Measurements from ENCODE around the gene MSRB2. TPM values are rescaled to one million over a fixed set of nuclear protein-coding genes. Genes with fewer than 3 reads are reported as not detected.

MSRB2 gene
- total RNA-seq, 1 donor from 2014 or later = 17.9 TPM

DNA sequence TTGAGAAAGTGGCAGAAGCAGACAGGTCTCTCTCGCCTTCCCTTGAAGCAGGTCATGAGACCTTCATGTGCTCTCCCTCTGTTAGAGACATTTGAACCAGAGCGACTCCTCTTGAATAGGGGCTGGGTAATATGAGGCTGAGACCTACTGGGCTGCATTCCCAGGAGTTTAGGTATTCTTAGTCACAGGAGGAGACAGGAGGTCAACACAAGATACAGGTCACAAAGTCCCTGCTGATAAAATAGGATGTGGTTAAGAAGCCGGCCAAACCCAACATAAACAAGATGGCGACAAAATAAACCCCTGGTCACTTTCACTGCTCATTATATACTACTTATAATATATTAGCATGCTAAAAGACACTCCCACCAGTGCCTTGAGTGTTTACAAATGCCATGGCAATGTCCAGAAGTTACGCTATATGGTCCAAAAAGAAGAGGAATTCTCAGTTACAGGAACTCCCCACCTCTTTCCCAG lies 43.5 kb upstream of the MSRB2 start:
- no peak overlapping the region for H3K27ac ChIP-seq
- no peaks in the 10 kb centered on the region for H3K4me1 ChIP-seq
- no peaks in the 10 kb centered on the region for H3K27me3 ChIP-seq (ENCODE audit: low read depth)
- TF ChIP-seq, protein P1, sequence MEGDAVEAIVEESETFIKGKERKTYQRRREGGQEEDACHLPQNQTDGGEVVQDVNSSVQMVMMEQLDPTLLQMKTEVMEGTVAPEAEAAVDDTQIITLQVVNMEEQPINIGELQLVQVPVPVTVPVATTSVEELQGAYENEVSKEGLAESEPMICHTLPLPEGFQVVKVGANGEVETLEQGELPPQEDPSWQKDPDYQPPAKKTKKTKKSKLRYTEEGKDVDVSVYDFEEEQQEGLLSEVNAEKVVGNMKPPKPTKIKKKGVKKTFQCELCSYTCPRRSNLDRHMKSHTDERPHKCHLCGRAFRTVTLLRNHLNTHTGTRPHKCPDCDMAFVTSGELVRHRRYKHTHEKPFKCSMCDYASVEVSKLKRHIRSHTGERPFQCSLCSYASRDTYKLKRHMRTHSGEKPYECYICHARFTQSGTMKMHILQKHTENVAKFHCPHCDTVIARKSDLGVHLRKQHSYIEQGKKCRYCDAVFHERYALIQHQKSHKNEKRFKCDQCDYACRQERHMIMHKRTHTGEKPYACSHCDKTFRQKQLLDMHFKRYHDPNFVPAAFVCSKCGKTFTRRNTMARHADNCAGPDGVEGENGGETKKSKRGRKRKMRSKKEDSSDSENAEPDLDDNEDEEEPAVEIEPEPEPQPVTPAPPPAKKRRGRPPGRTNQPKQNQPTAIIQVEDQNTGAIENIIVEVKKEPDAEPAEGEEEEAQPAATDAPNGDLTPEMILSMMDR (IDR thresholded peaks at IDR 0.05) = no peak
- H3K9me3 ChIP-seq = no peaks in the 10 kb centered on the region
- H3K36me3 ChIP-seq = no peaks in the 10 kb centered on the region
- no peak overlapping the region for H3K4me3 ChIP-seq
- no peak for DNase-seq
- intact Hi-C loops (cut with DNase I) = no loop called here
- ATAC-seq = no peak

DNA sequence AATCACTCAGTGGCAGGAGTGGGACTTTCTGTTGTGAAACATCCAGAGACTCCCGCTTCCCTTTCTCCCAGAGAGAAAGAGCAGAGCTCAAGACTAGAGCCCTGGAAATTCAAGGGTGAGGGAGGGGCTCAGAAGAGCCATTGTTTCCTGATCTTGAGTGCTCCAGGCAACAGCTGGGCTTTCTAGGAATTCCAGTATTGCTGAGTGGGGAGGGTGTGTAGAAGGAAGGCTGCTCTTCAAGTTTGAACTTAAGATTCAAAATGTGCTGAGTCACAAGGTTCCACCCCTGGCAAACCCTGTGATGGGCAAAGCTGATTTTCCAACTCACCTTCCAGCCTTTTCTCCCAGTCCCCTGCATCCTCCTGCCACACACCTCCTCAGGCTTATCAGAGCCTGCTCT lies 42.3 kb upstream of the MSRB2 start:
- H3K9me3 ChIP-seq = no peaks in the 10 kb centered on the region
- H3K4me1 ChIP-seq = no peaks in the 10 kb centered on the region
- TF ChIP-seq, protein P1 (IDR thresholded peaks at IDR 0.05) = no peak
- H3K27ac ChIP-seq = no peak overlapping the region
- peak; percentile 61 for DNase-seq
- no peak overlapping the region for H3K4me3 ChIP-seq
- peak; percentile 94 to 96 for ATAC-seq
- H3K36me3 ChIP-seq = no peaks in the 10 kb centered on the region
- intact Hi-C loops (cut with DNase I) = no loop called here
- H3K27me3 ChIP-seq (ENCODE audit: low read depth) = no peaks in the 10 kb centered on the region

DNA sequence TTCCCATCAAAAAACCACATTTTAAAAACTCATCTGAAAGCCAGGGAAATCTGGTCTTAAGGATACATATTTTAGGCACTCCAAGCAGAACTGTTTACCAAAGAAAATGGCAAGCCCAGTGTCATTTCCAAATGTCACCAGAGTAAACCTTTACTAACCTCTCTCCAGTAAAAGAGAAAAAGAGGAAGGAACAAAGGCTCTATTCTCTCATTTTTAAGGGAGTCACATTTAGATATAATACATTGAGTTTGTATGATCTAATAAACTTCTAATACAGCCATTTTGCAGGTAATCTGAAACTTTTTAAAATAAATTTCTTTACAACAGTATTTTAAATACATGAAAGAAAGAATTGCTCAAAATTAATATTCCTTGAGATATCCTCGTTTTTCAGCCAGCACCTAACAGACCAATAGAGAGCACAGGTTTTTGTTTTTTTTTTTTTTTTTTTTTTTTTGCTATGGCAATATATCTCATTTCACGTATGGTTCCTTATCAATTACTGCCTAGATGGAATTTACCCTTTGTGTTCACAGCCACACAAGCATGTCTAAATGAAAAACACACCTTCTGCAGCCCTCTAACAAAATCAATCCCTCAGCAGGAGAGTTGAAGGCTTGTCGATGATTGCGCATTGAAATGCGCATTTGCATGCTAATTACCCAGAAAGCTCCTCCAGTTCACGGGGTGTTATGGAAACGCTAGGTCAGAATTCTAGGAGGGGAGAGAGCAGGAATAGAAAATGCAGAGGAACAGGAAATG lies 39.8 kb upstream of the MSRB2 start:
- TF ChIP-seq, protein P1 (IDR thresholded peaks at IDR 0.05) = no peak
- Histone ChIP-seq H3K9me3 (no peaks in the 10 kb centered on the region), H3K27ac (no peak overlapping the region), H3K4me3 (no peak overlapping the region), H3K27me3 (ENCODE audit: low read depth) (no peaks in the 10 kb centered on the region), H3K36me3 (no peaks in the 10 kb centered on the region), H3K4me1 (no peaks in the 10 kb centered on the region)
- intact Hi-C loops (cut with DNase I) = no loop called here
- DNase-seq = no peak
- ATAC-seq = no peak

DNA sequence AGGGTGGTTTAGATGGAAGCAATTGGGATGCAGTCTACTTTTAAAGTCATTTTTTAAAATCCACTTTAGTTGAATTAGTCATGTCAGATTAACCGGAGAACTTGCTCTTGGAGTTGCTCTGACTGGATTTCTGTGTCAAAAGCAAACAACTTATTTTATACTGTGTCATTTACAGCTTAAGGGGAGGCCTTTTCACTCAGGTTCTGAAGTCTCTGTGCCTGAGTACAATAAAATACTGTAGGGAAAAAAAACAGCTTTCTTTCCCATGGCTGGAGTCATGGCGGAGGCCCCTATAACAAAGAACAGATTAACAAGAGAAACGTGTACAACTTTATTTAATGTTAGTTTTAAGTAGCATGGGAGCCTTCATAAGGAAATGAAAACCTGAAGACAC lies 39.2 kb upstream of the MSRB2 start:
- Histone ChIP-seq H3K9me3 (no peaks in the 10 kb centered on the region), H3K4me1 (no peaks in the 10 kb centered on the region), H3K27me3 (ENCODE audit: low read depth) (no peaks in the 10 kb centered on the region), H3K36me3 (no peaks in the 10 kb centered on the region), H3K27ac (no peak overlapping the region), H3K4me3 (no peak overlapping the region)
- intact Hi-C loops (cut with DNase I) = no loop called here
- TF ChIP-seq, protein P1 (IDR thresholded peaks at IDR 0.05) = no peak
- ATAC-seq (no peak), DNase-seq (no peak)

DNA sequence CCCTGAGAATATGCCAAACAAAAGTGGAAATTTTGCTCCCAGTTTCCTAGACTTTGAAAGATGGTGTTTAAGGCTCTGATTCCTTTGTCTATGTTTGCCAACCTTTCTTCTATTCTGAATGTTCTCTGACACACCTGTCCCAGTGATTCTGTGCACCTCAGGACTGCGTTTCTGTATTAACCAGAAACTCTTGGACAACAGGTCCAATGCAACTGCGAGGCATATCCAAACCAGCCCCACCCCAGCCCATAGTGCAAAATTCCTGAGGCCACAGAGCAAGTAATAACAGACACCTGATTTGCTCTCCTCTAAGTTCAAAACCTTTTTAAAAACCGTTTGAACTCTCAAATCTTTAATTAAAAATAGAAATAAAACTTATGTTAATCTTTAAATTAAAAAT lies 37.0 kb upstream of the MSRB2 start:
- ATAC-seq (no peak), DNase-seq (no peak)
- TF ChIP-seq, protein P1 (IDR thresholded peaks at IDR 0.05) = no peak
- no peaks in the 10 kb centered on the region for H3K9me3 ChIP-seq
- H3K27me3 ChIP-seq (ENCODE audit: low read depth) = no peaks in the 10 kb centered on the region
- H3K4me3 ChIP-seq = no peak overlapping the region
- H3K27ac ChIP-seq = no peak overlapping the region
- intact Hi-C loops (cut with DNase I) = no loop called here
- no peaks in the 10 kb centered on the region for H3K4me1 ChIP-seq
- H3K36me3 ChIP-seq = no peaks in the 10 kb centered on the region

All from lower lobe of right lung (tissue), 2 donors.